GM06990 (cell line): ENCODE measurements around the gene TCF7L1.

Experiments used
- DNase-seq: peaks from one replicate; pipeline ENCODE4 v3.0.0-alpha.2; 2011; ENCODE audit not compliant: insufficient read length; ENCODE audit errors: extremely low read depth
- H3K27me3 ChIP-seq: replicated peaks from 2 replicates; pipeline ENCODE4 v1.6.0; 2011; ENCODE audit warnings: low read length; ENCODE audit not compliant: control insufficient read depth, insufficient read depth
- H3K36me3 ChIP-seq: 2 replicates; pipeline ENCODE4 v1.5.1; 2011; ENCODE audit warnings: low read length; ENCODE audit not compliant: control insufficient read depth, insufficient read depth
- H3K4me3 ChIP-seq: replicated peaks from 2 replicates; pipeline ENCODE4 v1.5.1; 2011; ENCODE audit warnings: low read depth, mild to moderate bottlenecking, control low read depth, low read length
- CTCF ChIP-seq: IDR thresholded peaks from 2 replicates; pipeline ENCODE4 v1.5.1; 2011; ENCODE audit warnings: low read length, control low read depth, mild to moderate bottlenecking, inconsistent platforms; ENCODE audit not compliant: insufficient read depth, poor library complexity, severe bottlenecking

TCF7L1 gene

GRCh38 chr2:85165088-85165690, 32.0 kb downstream of the TCF7L1 start:
- Histone ChIP-seq H3K36me3 (no peaks in the 10 kb centered on the region), H3K27me3 (no peaks in the 10 kb centered on the region), H3K4me3 (no peak overlapping the region)
- DNase-seq, result no peak
- TF ChIP-seq CTCF, result no peak

- DNase-seq, result no peak
- TF ChIP-seq CTCF, result no peak
- no peaks in the 10 kb centered on the region for H3K36me3 ChIP-seq
- H3K4me3 ChIP-seq, result no peak overlapping the region
- no peaks in the 10 kb centered on the region for H3K27me3 ChIP-seq
Measured at GRCh38 chr2:85166021-85166420, 32.8 kb downstream of the TCF7L1 start.

GRCh38 chr2:85167479-85167878, 34.3 kb downstream of the TCF7L1 start:
- no peaks in the 10 kb centered on the region for H3K36me3 ChIP-seq
- DNase-seq, result no peak
- no peaks in the 10 kb centered on the region for H3K27me3 ChIP-seq
- no peak for TF ChIP-seq CTCF
- H3K4me3 ChIP-seq, result no peak overlapping the region

- no peaks in the 10 kb centered on the region for H3K36me3 ChIP-seq
- no peak for TF ChIP-seq CTCF
- H3K4me3 ChIP-seq, result no peak overlapping the region
- no peak for DNase-seq
- no peaks in the 10 kb centered on the region for H3K27me3 ChIP-seq
Measured at GRCh38 chr2:85168942-85169341, 35.8 kb downstream of the TCF7L1 start.

- TF ChIP-seq CTCF, result no peak
- no peak for DNase-seq
- no peaks in the 10 kb centered on the region for H3K27me3 ChIP-seq
- H3K36me3 ChIP-seq, result no peaks in the 10 kb centered on the region
- no peak overlapping the region for H3K4me3 ChIP-seq
Measured at GRCh38 chr2:85169581-85169980, 36.4 kb downstream of the TCF7L1 start.

- Histone ChIP-seq H3K27me3 (peaks cover 2% of the 10 kb centered on the region; the same call in 1 of the 2 replicates), H3K36me3 (no peaks in the 10 kb centered on the region), H3K4me3 (no peak overlapping the region)
- no peak for DNase-seq
- no peak for TF ChIP-seq CTCF
Measured at GRCh38 chr2:85170938-85171475, 37.8 kb downstream of the TCF7L1 start.
